ENCODE data around the gene ACAP2. TPM values are rescaled to one million over a fixed set of nuclear protein-coding genes. Genes with fewer than 3 reads are reported as not detected.
A peak's percentile ranks its signal among the peaks of the same experiment; 100 is the strongest.

The ACAP2 gene
- total RNA-seq, 1 donor from 2014 or later: 59.4 TPM

- TF ChIP-seq POLR2A (IDR thresholded peaks at IDR 0.05) (no peak), CTCF (IDR thresholded peaks at IDR 0.05) (no peak), POLR2AphosphoS5 (IDR thresholded peaks at IDR 0.05; ENCODE audit: insufficient read depth in 1 of 2, low read depth in 1 of 2) (no peak)
These were observed 670 bp upstream of the ACAP2 start for GRCh38 chr3:195443391-195443989.

GRCh38 chr3:195441992-195442572, 738 bp downstream of the ACAP2 start:
- Histone ChIP-seq H3K36me3 (no peaks in the 10 kb centered on the region), H3K4me3 (peak overlapping the region; percentile 87 to 89), H3K27me3 (no peaks in the 10 kb centered on the region), H3K4me1 (peaks cover 41% of the 10 kb centered on the region), H3K27ac (peak overlapping the region; percentile 99), H3K9me3 (no peaks in the 10 kb centered on the region)
- intact Hi-C loops (cut with DNase I): loop anchor here (10.0 kb wide), 1 partner anchor 167 kb away; the partner anchor contains the start of gene XXYLT1
- TF ChIP-seq CTCF (IDR thresholded peaks at IDR 0.05) (no peak), POLR2AphosphoS5 (IDR thresholded peaks at IDR 0.05; ENCODE audit: insufficient read depth in 1 of 2, low read depth in 1 of 2) (peak in 1 of 2 donors; percentile 42)
- no peak for DNase-seq (ENCODE audit: extremely low spot score in 2 of 2)

More at GRCh38 chr3:195443391-195443989, 670 bp upstream of the ACAP2 start:
- Histone ChIP-seq H3K27ac (peak overlapping the region; percentile 76), H3K36me3 (no peaks in the 10 kb centered on the region), H3K27me3 (no peaks in the 10 kb centered on the region), H3K4me3 (peak overlapping the region; percentile 18 to 89), H3K4me1 (peaks cover 33% of the 10 kb centered on the region), H3K9me3 (no peaks in the 10 kb centered on the region)
- intact Hi-C loops (cut with DNase I): loop anchor here (10.0 kb wide), 1 partner anchor 169 kb away; the partner anchor contains the start of gene XXYLT1
- no peak for DNase-seq (ENCODE audit: extremely low spot score in 2 of 2)

GRCh38 chr3:195441476-195441991, 1.3 kb downstream of the ACAP2 start:
- DNase-seq (ENCODE audit: extremely low spot score in 2 of 2): no peak
- Histone ChIP-seq H3K4me1 (peaks cover 46% of the 10 kb centered on the region), H3K27me3 (no peaks in the 10 kb centered on the region), H3K4me3 (peak overlapping the region; percentile 87 to 89), H3K9me3 (no peaks in the 10 kb centered on the region), H3K27ac (peak overlapping the region; percentile 99), H3K36me3 (no peaks in the 10 kb centered on the region)
- no peak for TF ChIP-seq POLR2A (IDR thresholded peaks at IDR 0.05)
- no peak for TF ChIP-seq POLR2AphosphoS5 (IDR thresholded peaks at IDR 0.05; ENCODE audit: insufficient read depth in 1 of 2, low read depth in 1 of 2)
- no peak for TF ChIP-seq CTCF (IDR thresholded peaks at IDR 0.05)
- intact Hi-C loops (cut with DNase I): loop anchor here (10.0 kb wide), 1 partner anchor 167 kb away; the partner anchor contains the start of gene XXYLT1

- DNase-seq (ENCODE audit: extremely low spot score in 2 of 2): no peak
- Histone ChIP-seq H3K27me3 (no peaks in the 10 kb centered on the region), H3K4me1 (peaks cover 46% of the 10 kb centered on the region), H3K9me3 (no peaks in the 10 kb centered on the region), H3K27ac (peak overlapping the region; percentile 99), H3K36me3 (no peaks in the 10 kb centered on the region), H3K4me3 (peak overlapping the region; percentile 87 to 89)
- TF ChIP-seq POLR2A (IDR thresholded peaks at IDR 0.05) (no peak), CTCF (IDR thresholded peaks at IDR 0.05) (no peak), POLR2AphosphoS5 (IDR thresholded peaks at IDR 0.05; ENCODE audit: insufficient read depth in 1 of 2, low read depth in 1 of 2) (no peak)
- intact Hi-C loops (cut with DNase I): loop anchor here (10.0 kb wide), 1 partner anchor 166 kb away; the partner anchor contains the start of gene XXYLT1
These were observed 1.8 kb downstream of the ACAP2 start for GRCh38 chr3:195441051-195441450.

All from vagina (tissue), 2 donors.